Activated T-cell treated with anti-CD3 and anti-CD28 coated beads for 4 hours (primary cell): ENCODE measurements around the gene FAM53B.
A peak's percentile ranks its signal among the peaks of the same experiment; 100 is the strongest.

Experiments used
- DNase-seq: peaks from one replicate; pipeline ENCODE4 v3.0.0-alpha.2; 2020

The FAM53B gene

DNA sequence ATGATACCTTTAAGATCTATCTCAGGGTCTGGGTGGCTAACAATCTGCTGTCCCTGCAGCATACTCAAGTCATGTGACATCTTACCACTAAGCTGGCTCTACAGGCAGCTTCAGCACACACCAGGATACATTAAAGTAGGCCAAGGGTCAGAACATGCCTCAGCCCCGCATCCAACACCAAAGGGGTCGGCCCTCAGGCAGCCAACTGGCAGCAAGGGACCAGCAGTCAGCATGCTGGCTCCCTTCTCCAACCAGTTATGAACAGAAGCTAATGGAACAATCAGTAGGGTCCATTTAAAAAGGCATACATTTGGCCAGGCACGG is 37.1 kb downstream of the FAM53B start:
- DNase-seq: no peak

DNA sequence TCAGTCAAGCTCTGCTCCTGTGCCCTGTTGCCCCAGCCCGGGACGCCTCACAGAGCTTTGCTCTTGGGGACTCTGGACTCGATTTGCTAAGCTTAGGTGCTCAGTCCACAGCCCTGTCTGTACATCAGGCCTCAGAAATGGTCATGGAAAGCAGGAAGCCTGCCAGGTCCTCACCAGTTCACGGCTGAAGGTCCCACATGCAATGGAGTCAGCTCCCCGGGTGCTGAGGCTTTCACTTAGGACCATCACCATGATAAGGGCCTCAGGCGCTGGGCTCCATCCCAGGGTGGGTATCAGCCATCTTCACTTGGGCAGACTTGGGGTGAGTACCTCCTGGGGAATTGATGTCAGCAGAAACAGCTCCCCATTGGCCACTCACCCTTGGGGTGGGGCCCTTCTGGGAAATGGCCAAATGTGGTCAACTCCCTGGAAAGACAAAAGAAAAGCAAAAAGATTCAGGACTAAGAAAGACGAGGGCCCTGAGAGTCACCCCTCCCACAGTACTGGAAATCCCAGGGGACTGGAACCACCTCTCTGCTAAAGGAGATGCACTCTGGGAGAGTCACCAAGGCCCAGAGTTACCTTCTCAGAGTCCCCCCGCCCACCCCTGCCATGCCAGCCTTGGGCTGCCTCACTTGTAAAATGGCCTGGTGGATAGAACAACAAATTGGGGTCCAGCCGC is 37.6 kb downstream of the FAM53B start:
- DNase-seq: no peak

DNA sequence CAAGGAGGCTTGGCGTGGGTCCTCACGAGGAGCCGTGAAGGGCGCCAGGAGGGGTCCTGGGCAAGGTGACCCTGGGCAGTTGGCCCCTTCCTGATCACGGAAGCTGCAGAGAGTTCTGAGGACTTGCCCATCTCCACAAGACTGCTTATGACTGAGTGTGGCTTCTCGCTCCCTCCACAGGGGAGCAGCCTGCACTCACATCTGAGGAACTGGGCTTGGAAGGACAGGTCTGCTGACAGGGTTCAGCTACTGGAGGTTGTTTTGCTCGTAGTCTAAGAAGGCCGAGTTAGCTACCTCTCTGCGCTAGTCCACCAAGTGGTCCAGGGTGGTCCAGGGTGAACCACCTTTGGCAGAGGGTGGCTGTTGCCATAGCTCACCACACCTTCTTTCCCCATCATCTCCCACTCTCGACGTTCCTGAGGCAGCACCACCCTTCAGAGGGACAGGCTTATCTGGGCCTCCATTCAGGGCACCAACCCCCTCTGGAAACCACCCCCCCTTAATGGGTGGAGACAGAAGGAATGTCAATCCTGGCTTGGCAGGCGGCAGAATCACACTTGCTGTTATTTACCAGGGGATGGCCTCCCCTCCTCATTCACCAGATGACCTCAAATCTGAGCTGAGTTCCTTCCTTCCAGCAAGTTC is 38.2 kb downstream of the FAM53B start:
- no peak for DNase-seq

DNA sequence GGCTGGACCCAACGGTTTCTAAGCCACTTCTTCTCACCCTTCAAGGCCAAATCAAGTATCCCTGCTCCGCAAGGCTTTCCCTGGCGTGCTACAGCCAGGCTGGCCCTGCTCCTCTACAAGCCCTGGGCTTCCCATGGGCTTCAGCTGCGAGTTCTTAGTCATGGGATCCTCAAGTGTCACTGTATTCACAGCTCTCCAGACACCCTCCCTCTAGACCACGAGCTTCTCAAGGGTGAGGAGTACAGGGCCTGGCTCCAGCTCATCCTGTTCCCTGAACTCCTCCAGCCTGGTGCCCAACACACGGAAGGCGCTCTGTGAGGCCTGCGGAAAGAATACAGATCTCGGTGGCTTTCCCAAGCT is 38.8 kb downstream of the FAM53B start:
- no peak for DNase-seq

DNA sequence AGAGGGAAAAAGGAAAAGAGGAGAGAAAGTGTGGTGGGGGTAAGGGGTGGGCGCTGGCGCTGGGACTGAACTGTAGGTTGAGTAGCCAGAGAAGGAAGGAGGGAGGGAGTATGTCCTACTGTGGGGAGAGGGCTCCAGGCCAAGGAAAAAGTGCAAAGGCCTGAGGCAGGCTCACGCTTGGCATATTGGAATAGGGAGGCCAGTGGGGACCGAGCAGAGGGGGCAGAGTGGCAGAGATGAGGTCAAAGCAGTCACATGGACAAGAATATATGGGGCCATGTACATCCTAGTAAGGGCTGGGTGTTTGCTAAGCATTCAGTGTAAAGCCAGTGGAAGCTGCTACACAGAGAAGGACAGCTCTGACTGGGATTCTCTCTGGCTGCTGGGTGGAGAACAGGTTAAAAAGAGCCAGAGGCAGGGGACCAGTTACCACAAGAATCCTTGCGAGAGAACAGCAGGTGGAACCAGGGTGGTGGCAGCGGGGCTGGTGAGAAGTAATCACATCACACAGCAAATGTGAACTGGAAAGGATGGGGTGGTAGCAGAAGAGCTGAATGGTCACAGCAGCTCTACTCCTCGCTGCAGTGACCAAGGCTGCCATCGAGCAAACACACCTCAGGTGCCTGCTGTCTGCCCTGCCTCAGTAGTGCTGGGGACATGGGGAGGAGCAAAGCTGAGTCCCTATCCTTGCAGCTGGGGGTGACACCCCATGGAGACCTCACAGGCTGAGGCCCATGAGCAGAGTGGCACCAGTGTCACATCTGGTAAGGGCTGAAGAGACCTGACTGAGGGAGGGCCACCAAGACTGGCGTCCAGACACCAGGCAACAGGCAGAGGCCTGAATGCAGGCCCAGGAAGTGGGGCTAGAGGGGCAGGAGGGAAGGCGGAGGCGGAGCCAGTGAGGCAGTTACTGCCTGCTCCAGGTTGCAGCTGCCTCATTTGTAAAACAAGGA is 39.5 kb downstream of the FAM53B start:
- DNase-seq: no peak

DNA sequence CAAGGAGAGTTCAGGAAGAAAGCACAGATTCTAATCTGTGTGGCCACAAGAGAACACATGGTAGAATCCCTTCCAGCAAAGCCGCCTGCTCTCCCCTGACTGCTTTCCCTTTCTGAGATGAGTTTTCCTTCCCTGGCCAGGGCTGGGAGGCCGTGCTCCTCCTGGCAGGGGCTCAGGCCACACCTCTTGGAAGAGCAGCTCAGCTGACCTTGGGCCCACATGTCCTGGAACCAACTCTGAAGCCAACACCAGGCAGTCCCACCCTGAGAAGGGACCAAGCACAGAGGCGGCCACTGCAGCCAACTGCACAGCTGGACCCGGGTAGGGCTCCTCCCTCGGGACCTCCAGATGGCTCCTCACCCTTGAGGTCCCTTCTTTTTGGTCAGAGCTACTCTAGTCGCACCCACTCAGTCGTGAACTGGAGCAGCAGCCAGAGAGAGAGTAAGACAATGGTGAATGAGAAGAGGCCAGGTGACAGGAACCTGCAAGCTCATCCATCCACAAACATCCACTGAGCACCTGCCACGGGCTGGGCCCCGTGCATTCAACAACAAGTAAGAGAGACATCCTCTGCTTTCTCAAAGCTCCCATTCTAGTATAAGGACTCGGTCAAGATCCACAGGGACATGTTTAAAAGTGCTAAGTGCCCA is 40.3 kb downstream of the FAM53B start:
- DNase-seq: no peak

DNA sequence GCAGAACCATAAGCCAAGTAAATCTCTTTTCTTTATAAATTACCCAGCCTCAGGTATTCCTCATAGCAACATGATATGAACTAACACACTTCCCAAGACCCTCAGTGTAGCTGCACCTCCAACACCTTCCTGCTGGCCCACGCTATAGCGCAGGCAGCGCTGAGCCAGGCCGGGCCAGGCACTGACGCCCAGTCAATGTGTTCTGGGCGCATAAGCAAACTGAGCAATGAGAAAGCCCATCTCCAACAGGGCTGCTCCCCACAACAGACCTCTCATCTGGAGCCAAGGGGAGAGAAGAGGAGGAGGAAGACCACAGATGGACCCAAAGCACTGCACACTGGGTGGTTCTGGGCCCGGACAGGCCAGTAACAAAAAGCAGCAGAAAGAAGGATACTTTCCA is 40.8 kb downstream of the FAM53B start:
- DNase-seq: no peak

- no peak for DNase-seq
These were observed 42.1 kb downstream of the FAM53B start for GRCh38 chr10:124701881-124702656.

- DNase-seq: no peak
These were observed 42.7 kb downstream of the FAM53B start for GRCh38 chr10:124701435-124701834.

- no peak for DNase-seq
These were observed 43.2 kb downstream of the FAM53B start for GRCh38 chr10:124701038-124701365.

GRCh38 chr10:124700293-124701037 is 43.7 kb downstream of the FAM53B start:
- DNase-seq: no peak

DNA sequence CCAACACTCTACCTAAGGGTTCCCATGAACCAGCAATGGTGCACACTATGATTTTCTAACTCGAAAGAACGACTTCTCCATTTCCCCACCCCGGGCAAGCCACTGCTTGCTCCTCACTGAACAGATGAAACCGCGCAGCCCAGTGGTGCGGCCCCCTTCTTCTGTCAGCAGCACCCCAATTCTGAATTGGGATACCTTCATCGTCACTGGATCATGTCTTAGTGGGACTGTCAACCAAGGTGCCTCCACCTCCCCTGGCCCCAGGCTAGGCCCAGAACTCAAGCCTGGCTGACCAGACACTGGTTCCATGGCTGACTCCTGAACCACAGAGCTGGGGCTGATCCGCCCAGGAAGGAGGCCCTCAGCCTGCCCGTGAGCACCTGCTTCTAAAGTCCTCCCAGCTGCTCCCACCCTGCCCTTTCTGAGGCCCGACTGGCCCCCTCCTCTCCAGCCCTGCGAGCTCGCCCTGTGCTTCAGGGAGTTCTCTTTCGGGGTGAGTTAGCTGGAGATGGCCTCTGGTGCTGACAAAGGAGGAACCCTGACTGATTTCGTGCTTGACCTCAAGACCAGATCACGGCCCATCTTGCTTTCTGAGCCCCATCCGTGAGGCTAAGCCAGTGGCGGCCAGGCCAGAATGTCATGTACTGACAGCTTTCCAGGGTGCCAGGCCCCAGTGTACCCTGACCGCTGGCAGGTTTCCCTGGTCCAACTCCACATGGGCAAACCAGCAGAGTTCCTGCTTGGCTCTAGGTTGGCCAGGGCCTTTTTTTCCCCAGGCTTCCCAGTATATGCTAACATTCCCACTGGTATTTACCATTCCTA is 44.5 kb downstream of the FAM53B start:
- DNase-seq: no peak

DNA sequence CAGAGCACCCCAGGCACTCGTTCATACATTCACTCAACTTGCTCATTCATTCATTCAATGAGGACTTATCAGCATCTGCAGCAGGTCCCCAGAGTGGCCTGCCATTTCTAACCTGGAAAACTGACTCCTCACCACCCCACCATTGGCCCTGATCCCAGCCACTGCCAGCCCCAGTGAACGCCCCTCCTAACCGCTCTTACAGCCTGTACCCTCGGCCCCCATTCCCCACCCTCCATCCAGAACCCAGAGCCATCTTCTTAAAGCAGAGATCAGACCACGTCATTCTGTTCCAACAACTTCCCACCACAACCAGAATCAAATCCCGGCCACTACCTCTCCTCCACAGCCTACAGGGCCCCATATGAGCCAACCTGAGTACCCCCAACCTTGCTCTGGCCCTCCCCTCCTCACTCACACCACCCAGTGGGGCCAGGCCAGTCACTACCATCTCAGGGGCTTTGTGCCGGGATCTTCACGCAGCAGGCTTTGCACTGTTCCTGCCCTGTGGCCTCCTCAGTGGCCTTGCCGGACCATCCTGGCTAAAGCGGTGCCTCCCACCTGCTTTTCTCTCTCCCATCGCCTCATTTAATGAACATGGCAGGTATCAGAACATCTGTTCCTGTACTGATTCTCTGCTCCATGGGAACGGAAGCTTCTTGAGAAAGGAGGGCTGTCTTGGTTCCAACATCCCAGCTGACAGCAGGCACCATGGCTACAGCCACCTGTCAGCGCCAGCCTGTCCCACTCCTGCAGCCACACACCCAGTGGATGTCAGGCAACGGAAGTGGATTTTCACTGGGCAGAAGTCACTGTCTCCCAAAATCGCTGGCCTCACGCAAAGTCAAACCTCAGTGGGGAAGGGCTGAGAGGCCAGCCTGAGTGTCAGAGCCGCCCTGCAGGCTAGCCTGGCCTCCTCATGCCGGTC is 45.4 kb downstream of the FAM53B start:
- DNase-seq: no peak

DNA sequence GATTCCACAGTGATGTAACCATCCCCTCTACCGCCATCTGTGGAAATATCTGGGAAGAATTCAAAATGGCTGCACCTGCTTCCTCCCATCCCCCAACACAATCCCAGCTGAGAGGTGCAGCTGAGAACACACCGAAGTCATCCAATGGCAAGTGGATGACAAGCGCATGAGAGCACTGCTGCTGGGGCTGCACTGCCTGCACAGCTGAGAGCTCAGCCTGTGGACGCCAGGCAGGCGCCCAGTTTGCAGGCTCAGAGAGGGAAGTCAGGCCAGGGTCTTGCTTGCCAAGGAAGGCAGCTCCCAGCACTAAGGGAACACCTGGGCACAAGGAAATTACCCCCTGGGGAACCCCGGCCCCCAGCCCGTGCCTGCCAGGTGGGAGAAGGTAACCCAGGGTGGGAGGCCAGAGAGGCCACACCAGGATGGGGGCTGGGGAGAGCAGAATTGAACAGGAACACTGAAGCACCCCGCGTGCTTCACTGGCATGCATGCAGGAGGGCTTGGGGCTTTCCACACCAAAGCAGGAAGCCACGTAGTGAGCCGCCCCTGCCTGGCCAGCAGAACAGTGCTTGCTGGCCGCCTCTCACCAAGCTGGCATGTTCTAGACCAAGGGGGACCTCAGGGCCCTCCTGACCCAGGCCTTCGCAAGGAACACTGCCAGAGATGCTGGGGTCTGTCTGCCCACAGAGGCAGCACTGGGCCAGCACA is 46.2 kb downstream of the FAM53B start:
- no peak for DNase-seq

DNA sequence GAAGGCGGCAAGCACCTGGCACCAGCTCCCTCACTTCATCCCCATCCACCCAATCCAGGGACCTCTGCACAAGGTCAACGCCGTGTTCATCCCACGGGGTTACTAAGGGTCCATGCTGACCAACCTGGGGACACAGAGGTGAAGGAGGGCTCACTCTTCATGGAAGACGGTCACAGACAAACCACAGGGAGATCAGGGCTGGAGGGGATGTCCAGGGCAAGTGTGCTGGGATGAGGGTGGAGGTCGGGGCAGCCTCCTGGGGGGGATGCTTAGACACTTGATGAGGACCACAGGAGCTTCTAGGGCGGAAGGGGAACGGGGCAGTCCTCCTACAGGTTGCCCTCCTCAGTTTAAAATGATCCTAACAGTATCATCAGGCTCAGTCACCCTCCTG is 46.7 kb downstream of the FAM53B start:
- no peak for DNase-seq

- peak; percentile 38 for DNase-seq
These were observed 47.5 kb downstream of the FAM53B start for GRCh38 chr10:124696446-124697392.

DNA sequence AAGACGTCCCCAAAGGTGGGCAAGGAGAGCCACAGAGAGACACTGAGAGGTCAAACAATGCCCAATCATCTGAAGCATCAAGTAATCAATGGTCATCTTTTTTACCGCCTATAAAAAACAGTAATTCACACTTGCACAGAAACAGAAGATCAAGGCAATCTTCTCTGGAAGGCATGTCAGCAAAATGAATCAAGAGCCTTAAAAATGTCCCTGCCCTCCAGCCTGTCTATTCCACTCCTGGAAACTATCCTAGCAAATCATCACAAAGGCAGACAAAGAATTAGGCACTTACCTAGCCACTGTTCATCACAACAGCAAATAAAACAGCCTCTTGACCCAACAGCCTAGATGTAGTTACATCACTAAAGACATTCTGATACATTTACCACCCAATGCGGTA is 48.9 kb downstream of the FAM53B start:
- no peak for DNase-seq
